ENCODE results near the gene BICD1.

The BICD1 gene

DNA sequence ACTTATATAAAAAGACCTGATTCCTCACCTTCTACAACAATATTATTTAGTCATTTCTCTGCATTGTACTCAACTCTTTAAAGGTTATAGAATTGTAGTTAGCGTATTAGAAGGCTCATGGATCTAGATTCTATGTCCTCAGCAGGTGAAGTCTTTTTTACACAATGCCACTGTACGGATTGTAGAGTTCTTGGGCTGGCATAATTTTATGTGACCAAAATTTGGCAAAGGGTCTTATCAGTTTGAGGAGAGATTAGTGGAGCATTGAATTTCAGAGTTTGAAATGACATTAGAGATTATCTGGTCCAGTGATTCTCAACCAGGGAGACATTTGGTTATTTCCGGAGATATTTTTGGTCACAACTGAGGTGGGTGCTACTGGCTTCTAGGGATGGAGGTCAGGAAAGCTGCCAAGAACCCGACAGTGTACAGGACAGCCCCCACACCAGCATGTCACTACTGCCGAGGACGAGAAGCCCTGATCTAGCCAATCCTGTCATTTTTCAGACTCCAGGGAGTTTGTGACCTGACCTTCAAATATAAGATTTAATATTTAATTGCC lies 63.9 kb downstream of the BICD1 start:
- TF ChIP-seq, protein P1, sequence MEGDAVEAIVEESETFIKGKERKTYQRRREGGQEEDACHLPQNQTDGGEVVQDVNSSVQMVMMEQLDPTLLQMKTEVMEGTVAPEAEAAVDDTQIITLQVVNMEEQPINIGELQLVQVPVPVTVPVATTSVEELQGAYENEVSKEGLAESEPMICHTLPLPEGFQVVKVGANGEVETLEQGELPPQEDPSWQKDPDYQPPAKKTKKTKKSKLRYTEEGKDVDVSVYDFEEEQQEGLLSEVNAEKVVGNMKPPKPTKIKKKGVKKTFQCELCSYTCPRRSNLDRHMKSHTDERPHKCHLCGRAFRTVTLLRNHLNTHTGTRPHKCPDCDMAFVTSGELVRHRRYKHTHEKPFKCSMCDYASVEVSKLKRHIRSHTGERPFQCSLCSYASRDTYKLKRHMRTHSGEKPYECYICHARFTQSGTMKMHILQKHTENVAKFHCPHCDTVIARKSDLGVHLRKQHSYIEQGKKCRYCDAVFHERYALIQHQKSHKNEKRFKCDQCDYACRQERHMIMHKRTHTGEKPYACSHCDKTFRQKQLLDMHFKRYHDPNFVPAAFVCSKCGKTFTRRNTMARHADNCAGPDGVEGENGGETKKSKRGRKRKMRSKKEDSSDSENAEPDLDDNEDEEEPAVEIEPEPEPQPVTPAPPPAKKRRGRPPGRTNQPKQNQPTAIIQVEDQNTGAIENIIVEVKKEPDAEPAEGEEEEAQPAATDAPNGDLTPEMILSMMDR (conservative IDR thresholded peaks at IDR 0.05), result no peak
- TF ChIP-seq ZFX (IDR thresholded peaks at IDR 0.05), result no peak
- H3K27ac ChIP-seq, result no peak overlapping the region

DNA sequence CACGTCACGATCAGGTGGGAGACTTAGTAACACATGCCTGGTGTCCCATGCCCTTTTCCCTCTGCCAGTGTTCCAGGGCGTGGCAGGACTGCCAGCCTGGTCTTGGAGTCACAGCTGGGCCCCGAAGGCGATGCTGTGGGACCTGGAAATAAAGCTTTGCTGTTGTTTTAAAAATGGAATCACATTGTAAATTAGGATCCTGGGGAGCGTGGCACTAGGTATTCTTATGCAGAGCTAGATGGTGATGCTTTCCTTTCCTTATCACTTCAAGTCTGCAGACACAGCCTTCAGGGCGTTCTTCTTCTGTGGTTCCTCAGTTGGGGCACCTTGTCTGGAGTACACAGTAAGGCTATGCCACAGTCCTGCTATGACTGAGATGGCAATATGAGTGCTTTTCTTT lies 64.6 kb downstream of the BICD1 start:
- H3K27ac ChIP-seq, result no peak overlapping the region
- TF ChIP-seq ZFX (IDR thresholded peaks at IDR 0.05), result no peak
- TF ChIP-seq, protein P1 (conservative IDR thresholded peaks at IDR 0.05), result no peak

GRCh38 chr12:32176606-32177005 lies 70.0 kb downstream of the BICD1 start:
- H3K27ac ChIP-seq, result peak overlapping the region; percentile 81

GRCh38 chr12:32178341-32179010 lies 71.8 kb downstream of the BICD1 start:
- H3K27ac ChIP-seq, result peak overlapping the region; percentile 81
- TF ChIP-seq, protein P1 (conservative IDR thresholded peaks at IDR 0.05), result no peak
- TF ChIP-seq ZFX (IDR thresholded peaks at IDR 0.05), result no peak

More at GRCh38 chr12:32176606-32177005, 70.0 kb downstream of the BICD1 start:
- TF ChIP-seq, protein P1 (conservative IDR thresholded peaks at IDR 0.05), result no peak
- TF ChIP-seq ZFX (IDR thresholded peaks at IDR 0.05), result no peak

GRCh38 chr12:32179011-32179395 lies 72.4 kb downstream of the BICD1 start:
- no peak for TF ChIP-seq ZFX (IDR thresholded peaks at IDR 0.05)
- TF ChIP-seq, protein P1 (conservative IDR thresholded peaks at IDR 0.05), result no peak
- peak overlapping the region; percentile 81 for H3K27ac ChIP-seq

GRCh38 chr12:32181498-32182175 lies 75.0 kb downstream of the BICD1 start:
- H3K27ac ChIP-seq, result peak overlapping the region; percentile 63
- TF ChIP-seq, protein P1 (conservative IDR thresholded peaks at IDR 0.05), result no peak
- TF ChIP-seq ZFX (IDR thresholded peaks at IDR 0.05), result no peak

GRCh38 chr12:32183650-32184049 lies 77.0 kb downstream of the BICD1 start:
- peak overlapping the region; percentile 2 for H3K27ac ChIP-seq
- no peak for TF ChIP-seq ZFX (IDR thresholded peaks at IDR 0.05)
- TF ChIP-seq, protein P1 (conservative IDR thresholded peaks at IDR 0.05), result no peak

- peak overlapping the region; percentile 91 for H3K27ac ChIP-seq
Observed at GRCh38 chr12:32187127-32187526, 80.5 kb downstream of the BICD1 start.
